Measurements from ENCODE around the gene GEMIN4.
"Not testable (repeated sequence)": the region's sequence is repeated elsewhere in the genome, so short reads cannot be mapped to it uniquely, and the experiment has no call there.

Gene GEMIN4

DNA sequence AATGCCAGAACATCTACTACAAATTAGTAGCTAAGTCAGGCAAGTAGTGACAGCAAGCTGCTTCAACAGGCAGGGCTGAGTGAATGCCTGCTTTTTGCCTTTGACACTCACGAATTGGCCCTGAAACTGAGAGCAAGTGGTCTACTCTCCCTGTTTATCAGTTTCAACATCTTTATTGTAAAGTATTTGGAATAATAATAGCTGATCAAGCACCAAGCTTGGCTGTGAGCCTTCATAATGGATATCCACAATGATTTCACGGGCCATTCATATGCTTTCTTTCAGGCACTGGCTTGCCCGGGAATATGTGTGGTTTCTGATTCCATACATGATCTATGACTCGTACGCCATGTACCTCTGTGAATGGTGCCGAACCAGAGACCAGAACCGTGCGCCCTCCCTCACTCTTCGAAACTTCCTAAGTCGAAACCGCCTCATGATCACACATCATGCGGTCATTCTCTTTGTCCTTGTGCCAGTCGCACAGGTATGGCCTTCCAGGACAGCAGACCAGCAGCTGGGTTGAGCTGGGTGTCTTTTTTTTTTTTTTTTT lies 14.4 kb downstream of the GEMIN4 start:
- DNase-seq, result no peak

GRCh38 chr17:733743-734142 lies 18.3 kb downstream of the GEMIN4 start:
- DNase-seq, result no peak

DNA sequence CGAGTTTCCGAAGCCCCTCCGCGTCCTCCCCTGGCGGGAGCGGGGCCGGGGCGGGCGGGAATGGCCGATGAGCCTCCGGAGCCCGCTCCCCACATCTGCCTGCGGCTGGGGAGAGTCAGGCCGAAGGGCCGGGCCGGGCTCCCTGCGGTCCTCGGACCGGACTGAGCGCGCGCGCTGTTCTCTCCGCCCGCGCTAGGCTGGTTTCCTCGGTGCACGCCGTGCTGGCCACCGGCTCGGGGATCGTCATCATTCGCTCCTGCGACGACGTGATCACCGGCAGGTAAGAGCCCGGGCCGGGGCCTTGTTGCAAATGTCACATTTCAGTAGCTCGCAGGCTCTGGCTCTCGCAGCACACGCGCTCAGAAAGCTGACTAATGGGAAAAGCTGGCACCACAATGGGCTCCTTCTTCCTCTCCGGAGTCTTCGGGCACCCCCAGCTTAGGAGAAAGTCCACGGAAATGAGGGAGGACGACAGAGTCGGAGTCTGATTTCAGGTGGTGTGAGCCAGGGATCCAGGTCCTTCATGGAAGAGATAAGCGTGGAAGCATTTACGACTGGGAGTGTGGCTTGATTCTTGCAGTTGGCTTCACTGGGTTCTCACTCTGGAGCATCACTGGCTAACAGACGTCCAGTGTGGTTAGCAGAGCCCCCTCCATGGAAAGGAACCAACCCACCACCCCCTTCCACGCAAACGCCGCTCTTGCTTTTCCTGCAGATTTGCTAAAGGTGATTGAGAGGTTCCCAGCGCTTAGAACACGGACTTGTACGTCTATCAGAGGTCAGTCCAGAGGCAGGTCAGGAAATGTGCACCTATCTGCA lies 19.0 kb downstream of the GEMIN4 start:
- peak in 1 of 6 experiments; percentile 5 for DNase-seq

DNA sequence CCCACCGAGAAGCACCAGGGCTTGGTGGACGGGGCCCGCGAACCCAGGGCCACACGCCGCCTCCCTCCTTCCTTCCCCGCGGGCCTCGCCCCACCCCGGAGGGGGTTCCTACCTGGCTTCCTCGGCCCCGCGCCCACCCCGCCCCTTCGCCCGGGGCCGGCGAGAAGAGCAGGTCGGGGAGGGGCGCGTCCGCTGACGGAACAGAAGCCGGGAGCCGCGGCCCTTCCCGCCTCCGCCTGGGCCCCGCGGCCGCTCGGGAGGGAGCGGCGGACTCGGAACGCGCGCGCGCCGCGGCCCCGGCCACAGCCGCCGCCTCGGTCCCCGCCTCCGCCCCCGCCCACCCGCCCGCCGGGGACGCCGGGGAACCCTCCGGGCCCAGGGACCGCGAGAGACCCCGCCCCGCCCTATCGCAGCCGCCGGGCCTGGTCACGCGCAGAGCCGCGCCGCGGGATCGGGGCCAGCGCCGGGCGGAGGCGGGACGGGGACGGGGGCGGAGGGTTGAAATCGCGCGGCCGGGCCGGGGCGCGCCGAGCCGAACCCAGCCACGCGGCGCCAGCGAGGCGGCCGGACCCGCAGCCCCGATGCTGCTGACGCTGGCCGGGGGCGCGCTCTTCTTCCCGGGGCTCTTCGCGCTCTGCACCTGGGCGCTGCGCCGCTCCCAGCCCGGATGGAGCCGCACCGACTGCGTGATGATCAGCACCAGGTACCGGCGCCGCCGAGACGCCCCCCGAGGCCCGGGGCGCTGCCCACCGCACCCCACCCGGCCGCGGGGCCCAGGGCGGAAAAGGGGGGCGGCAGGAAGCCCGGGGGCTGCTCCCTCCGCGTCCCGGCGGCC lies 19.8 kb downstream of the GEMIN4 start, which contains the start of gene TLCD3A:
TSS of gene TLCD3A (plus strand) at position 530 of the 835 bp plus-strand sequence. CDS start at position 582, 52 bp downstream.
- DNase-seq, result peak; percentile 3 to 41 (median 22)

GRCh38 chr17:731644-732066 lies 20.4 kb downstream of the GEMIN4 start:
- peak in 1 of 6 experiments; percentile 18 for DNase-seq

DNA sequence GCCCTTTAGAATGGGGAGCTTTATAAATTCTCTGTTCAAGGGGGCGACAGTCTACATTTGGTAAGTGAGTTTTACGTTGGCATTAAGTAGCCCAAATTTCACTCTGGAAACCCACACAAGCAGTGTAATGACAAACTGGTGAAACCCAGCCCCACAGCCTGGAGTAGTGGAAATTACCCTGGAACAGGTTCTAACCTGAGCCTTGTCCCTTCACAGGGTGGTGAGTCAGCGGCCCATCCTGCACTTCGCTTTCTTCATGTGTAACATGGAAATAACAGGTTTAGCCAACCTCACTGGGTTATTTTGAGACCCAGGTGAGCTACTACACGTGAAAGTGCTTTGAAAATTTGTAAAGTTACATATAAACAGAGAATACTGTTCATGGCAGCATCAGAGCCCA lies 23.2 kb downstream of the GEMIN4 start:
- DNase-seq, result no peak

DNA sequence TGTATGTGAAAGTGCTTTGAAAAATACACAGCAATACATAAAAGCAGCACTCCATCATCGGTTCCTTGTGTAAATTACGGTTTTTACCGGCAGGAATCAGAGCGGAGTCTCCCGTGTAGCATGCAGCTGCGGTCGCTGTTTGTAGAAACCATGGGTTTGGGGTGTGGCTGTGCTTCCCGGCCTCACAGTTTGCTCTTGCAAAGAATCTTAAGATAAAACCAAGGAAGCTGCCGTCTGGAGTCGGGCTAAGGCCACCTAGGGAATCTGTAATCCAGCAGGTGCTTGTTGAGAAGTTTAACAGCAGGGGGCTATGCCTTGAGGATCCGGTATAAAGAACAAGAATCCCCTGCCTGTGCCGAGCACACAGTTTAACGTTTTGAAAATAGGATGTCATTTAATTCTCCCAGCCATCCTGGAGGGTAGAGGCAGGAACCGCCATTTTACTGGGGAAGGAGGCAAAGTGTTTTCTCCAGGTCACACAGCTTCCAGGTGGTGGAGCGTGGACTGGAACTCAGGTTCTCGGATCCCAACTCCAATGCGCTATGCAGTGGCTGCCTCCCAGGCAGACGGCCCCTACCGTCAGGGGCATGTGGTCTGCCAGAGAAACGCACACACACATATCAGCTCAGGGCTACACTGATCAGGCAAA lies 25.7 kb downstream of the GEMIN4 start:
- no peak for DNase-seq

GRCh38 chr17:725746-726145 lies 26.3 kb downstream of the GEMIN4 start:
- DNase-seq, result no peak

GRCh38 chr17:725084-725483 lies 27.0 kb downstream of the GEMIN4 start:
- no peak for DNase-seq

GRCh38 chr17:721540-721937 lies 30.5 kb downstream of the GEMIN4 start:
- DNase-seq, result no peak

DNA sequence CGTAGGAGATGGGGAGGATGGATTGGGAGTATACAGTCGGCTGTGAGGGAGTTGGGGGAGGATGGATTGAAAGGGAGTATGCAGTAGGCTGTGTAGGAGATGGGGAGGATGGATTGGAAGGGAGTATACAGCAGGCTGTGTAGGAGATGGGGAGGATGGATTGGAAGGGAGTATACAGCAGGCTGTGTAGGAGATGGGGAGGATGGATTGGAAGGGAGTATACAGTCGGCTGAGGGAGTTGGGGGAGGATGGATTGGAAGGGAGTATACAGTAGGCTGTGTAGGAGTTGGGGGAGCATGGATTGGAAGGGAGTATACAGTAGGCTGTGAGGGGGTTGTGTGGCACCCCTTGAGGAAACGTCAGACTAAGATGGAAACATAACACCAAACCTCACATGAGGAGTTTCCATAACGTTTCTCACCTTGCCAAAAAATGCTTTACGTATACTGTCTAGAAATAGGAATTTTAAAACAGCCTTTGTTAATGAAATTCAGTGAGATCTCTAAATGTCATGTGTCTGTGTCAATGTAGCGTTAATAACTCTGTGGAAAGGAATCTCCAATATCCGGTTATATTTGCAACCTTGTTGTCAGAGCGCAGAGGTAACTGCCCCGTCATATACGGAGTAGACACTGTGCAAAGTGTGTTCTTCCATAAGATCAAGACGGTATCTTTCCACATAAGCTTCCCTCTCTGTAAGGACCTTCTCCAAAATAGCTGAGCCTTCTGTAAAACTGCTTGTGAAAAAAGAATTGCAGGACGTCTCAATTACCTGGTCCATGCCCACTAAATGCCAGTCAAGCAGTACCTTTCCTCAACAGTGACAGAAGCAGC lies 31.1 kb downstream of the GEMIN4 start:
- no peak for DNase-seq

- DNase-seq, result no peak
Measured at GRCh38 chr17:718075-718474, 34.0 kb downstream of the GEMIN4 start.

DNA sequence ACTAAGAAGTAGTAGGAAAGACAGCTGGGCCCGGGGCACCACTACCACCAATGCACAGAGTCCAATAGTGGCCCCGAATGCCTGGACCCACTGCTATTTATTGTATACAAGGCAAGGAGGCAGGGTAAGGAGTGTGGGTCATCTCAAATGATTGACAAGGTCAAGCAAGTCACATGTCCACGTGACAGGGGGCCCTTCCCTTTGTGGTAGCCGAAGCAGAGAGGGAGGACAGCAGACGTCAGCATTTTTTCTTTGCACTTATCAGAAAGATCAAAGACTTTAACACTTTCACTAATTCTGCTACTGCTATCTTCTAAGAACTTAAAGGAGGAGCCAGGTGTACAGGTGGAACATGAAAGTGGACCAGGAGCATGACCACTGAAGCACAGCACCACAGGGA lies 43.9 kb downstream of the GEMIN4 start:
- no peak for DNase-seq

- no peak for DNase-seq
Measured at GRCh38 chr17:705863-706262, 46.2 kb downstream of the GEMIN4 start.

DNA sequence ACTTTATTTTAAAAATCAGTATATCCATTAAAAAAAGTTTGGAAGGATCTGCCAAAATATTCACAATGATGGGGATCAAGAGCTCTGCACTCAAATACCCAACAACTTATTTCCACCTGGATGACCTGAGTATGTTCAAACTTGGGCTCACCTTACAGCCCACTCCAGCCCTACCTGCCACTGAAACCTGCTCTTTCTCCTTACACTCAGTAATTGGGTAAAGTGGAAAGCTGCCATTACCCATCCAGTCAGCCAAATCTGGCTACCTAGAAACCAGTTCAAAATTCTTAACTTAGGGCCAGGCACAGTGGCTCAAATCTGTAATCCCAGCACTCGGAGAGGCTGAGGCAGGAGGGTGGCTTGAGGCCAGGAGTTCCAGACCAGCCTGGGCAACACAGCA lies 47.1 kb downstream of the GEMIN4 start:
- DNase-seq, result no peak

- DNase-seq, result no peak
Measured at GRCh38 chr17:704111-704864, 47.8 kb downstream of the GEMIN4 start.

- no peak for DNase-seq
Measured at GRCh38 chr17:703081-703875, 48.8 kb downstream of the GEMIN4 start.

GRCh38 chr17:700504-701094 lies 51.5 kb downstream of the GEMIN4 start:
- peak in 3 of 6 experiments; percentile 18 to 65 (median 64) for DNase-seq

DNA sequence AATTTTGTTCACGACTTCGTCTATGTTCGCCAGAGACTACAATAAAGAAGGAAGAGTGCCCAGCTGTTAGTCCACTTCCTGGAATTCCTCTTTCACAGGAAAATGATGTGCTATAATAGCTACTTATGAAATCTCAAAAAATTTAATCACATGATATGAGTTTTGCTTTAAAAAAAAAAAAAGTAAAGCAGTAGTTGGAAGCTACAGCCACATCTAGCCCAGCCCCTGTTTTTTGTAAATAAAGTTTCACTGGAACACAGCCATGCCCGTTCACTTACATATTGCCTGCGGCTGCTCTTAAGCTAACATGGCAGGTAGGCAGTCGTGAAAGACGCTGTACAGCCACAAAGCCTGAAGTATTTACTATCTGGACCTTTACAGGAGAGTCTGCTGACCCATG lies 52.7 kb downstream of the GEMIN4 start:
- DNase-seq, result no peak

DNA sequence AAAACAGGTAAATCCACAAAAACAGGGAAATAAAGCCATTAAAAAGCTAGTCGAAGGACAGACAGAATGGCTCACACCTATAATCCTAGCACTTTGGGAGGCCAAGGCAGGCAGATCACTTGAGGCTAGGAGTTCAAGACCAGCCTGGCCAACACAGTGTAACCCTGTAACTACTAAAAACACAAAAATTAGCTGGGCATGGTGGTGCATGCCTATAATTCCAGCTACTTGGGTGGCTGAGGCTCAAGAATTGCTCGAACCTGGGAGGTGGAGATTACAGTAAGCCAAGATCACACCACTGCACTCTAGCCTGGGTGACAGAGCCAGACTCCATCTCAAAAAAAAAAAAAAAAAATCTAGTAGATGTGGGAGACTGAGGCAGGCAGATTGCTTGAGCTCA lies 54.0 kb downstream of the GEMIN4 start:
- DNase-seq, result not testable (repeated sequence)

Measured in stimulated activated naive CD4-positive, alpha-beta T cell (primary cell).